GM21390 (cell line): ENCODE measurements around the gene HCN4.

Experiments
- ATAC-seq: cut with Tn5 transposase; IDR thresholded peaks from one replicate; pipeline ENCODE4 v1.9.1; 2021; ENCODE audit not compliant: unreplicated experiment

The HCN4 gene

DNA sequence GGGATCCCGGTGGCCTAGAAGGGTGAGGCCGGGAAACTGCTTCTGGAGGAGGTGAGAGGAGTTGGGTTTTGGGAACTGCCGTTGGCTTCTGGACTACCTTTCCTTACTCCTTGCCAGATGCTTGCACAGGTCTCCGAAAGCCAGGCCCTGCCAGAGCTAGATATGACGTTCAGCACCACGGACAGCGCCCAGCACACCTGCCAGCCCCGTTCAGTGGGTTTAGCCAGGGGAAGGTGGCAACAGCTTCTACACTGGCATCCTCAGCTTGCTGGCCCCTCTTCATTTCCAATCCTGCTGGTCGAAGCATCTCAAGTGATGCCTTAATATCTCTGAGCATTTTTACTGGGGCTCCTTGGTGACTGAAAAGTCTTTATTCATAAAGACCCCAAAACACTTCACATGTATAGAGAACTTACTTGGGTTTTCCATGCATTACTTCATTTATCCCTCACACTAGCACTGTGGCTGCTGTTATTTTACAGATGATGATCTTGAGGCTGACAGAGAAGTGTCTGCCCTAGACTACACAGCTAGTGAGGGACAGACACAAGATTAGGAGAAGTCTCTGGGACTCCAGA lies 21.9 kb downstream of the HCN4 start:
- no peak for ATAC-seq

DNA sequence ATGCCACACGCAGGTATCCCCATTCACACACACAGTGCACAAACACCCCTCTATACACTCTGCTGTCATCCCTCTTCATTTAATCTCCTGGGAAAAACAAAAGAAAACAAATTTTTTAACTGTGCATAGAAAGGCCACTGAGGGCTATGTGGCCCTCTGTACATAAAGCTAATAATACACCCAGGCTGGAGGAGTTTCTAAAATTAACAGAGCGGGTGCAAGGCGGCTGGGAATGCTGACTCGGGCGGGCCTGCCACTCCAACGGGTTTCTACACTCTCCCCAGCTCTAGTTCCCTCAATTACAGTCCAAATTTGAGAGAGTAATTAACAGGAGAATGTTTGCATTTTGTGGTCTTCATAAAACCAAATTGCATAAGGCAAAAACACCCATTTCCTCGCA lies 23.1 kb downstream of the HCN4 start:
- no peak for ATAC-seq

DNA sequence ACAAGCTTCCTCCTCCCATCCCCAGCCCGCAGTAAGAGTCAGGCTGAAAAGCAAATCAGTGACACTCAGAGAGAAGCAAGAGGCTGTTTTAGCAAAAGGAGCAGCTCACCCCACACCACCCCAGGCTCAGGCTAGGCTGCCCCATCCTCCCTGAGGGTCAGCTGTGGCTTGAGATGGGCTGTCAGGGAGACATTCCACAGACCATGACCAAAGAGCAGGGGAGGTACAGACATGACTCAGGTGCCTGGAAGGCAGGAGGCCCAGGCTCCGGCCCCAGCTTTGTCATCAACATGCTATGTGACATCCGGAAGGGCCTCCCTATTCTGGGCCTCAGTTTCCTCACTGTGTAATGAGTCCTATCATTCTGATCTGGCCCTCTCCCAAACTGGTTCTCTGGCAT lies 24.7 kb downstream of the HCN4 start:
- ATAC-seq: no peak

DNA sequence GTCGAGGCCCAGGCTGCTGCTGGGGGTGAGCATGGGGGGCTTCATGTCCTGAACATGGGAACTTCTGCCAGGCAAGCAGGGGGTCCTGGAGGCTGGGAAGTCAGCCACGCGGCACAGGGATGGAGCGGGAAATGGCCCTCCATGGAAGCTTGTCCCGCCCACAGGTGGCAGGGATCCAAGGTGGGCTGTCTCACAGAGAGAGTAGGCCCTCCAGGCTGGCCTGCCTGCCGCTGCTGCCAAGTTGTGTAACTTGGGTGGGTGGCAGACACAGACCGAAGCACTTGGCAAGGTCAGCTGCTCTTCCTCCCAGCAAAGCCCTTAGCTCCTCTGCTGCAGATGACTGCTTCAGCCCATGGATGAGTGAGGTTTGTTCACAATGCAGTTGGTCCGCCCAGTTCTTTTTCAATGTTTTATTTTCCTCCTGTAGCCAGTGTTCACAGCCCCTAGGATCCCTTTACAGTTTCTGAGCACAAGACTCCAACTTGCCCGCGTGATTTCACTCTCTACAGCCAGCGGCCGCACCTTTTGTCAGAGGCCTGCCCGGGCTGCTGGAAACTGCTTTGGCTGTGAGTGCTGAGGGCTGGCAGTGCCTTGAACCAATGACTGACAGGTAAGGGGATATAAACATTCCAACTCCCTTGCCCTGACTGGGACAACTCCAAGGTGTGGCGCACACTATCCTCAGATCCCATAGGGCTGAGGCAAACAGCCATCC lies 26.7 kb downstream of the HCN4 start:
- no peak for ATAC-seq

DNA sequence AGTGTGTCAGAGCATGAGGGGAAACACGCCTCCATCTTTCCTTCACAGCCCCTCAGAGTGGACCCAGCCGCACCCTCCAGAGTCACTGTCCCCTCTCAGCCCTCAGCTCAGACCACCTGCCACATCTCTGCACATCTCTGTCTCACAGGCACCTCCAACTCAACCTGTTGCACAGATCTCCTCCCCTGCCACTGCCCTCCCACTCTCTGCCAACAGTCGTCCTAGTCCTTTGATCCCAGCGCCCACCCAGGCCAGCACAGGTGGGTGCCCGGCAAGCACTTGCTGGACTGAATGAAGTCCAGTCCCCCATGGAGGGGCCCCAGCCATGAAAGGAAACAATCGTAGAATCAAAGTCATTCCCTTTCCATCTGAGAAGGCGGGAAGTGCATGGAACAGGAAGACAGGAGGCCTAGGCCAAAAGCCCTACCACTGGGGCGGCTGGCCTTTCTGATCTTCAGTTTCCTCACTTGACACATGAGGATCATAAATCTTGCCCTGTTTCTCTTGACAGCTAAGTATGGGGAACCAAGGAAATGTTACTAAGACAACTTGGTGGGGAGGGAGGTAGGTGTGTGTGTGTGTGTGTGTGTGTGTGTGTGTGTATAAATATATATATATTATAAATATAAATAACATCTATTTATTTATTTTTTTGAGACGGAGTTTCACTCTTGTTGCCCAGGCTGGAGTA lies 28.1 kb downstream of the HCN4 start:
- ATAC-seq: no peak

DNA sequence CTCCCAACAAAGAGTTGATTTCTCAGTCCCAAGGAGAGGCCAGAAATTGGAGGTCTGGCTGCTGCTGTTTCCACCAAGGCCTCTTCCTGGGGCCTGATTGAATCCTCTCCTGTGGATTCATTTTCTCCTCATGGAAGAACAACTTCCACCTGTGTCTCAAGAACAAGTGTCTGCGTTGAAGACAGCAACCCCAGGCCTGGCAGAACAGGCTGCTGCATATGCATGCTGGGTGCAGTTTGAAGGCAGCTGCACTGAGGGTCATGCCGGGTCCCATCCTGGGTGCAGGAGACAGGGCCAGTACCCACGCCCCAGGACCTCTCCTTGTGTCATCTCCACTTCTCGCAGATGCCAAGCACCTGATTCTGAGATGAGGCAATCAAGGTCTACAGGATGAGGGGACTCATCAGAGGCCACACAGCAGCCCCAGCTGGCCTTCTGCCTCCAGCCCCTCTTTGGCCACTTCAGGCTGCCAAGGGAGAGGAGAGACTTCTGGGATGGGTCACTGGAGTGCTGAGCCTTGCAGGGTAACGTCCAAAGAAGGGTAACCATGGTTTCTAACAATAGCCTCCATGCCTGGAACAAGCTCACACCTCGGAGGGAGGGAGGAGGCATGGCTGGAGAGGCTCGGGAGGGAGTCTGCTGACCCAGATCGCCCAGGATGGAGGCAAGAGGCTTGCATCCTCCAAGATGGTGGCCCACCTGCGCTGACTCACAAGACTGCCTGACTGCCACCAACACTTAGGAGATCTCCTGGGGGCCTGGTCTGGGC lies 30.0 kb downstream of the HCN4 start:
- no peak for ATAC-seq

DNA sequence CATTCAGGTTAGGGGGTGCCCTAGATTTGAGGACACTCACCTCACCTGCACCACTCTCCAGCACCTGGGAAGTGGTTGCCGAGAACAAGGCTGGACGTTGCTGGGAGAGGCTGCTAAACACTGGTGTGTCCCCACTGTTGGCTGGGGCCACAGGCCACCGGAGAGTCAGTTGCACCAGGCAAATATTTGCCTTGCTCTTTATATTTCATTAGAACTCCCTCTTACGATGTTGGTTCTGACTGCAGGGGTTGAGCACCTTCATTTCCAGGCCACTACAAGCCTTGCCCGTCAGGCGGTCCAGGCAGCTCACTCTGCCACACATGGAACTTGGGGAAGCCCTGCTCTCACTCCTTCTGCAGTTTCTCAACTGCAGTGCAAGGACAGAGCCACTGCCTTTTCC lies 30.7 kb downstream of the HCN4 start:
- no peak for ATAC-seq

DNA sequence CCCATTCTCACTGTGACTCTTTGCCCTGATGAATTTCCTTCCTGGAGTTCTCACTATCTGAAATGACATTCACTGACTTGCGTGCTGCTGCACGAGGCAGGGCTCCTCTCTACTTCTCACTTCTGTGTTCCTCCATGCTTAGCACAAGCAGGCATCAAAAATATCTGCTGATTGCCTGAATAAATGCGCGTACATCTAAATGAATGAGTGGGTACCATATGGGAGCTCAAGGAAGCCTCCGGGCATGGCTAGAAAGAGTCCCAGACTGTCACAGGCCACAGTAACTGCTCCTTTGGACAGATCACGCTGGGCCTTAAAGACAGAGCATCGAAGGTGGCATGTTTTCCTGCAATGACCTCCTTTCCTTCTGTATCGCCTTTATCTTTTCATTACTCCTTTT lies 31.6 kb downstream of the HCN4 start:
- no peak for ATAC-seq

DNA sequence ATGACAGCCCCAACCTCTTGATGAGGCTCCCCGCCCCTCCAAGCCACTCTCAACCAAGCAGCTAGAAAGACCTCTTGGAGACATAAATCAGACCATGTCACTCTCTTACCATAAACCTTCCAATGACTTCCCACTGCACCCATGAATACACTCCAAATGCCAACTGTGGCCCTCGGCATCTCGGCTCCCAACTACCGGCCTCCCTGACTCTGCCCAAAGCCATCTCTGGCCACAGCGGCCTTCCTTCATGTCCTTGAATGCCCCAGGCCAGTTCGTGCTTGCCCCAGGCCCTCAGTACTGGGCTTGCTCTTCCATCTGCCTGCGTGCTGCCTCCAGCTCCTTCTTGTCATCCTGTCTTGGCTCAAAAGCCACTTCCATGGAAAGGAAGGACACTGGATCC lies 32.0 kb downstream of the HCN4 start:
- no peak for ATAC-seq

DNA sequence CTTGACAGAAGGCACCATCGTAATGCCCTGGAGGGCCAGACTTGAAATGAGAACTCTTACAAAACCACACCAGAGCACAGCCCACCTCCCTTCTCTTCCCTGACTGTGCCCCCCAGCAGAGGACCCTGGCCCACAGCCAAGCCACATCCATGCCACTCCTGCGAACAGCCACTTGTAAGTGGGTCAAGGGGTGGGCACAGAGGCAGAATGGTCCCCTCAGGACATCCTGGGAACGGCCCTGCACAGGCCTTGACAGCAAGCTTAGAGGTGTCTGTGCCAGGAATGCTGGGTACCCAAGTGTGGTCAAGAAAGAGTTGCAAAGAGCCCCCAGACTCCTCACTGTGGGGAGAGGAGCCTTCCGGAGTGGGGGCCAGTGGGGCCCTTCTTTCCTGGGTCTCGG lies 33.3 kb downstream of the HCN4 start:
- ATAC-seq: no peak

DNA sequence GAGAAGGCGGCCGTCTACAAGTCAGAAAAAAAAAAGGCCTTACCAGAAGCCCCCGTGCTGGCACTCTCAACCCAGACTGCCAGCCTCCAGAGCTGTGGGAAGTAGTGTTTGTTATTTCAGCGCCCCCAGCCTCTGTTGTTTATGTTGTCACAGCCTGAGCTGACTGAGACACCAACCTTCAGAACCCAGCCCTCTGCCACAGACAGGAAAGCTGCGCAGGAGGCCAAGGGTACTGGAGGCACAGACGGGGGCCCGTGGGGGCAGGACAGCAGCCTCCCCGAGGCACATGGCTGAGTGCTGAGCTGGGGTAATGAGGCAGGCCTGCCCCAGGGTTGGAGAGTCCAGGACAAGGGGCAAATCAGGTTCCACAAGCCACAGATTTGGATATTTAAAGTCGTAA lies 33.7 kb downstream of the HCN4 start:
- ATAC-seq: no peak

DNA sequence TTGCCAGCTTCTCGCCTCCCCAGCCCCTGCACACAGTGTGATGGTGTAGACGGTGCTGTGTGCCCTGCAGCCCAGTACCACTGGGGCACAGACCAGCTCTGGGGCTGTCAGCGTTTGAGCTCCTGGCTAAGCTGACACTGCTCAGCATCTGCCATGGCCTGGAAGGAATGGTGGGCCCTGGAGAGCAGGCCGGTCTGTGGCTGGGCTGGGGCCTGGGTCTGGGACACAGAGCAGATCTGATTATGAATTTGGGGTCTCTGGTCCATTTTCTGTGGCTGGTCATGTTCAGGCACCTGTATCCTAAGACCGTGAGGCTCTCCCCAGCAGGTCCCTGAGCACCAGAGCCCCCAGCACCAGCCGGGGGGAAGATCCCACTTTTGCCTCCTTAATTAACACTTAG lies 34.7 kb downstream of the HCN4 start:
- no peak for ATAC-seq

DNA sequence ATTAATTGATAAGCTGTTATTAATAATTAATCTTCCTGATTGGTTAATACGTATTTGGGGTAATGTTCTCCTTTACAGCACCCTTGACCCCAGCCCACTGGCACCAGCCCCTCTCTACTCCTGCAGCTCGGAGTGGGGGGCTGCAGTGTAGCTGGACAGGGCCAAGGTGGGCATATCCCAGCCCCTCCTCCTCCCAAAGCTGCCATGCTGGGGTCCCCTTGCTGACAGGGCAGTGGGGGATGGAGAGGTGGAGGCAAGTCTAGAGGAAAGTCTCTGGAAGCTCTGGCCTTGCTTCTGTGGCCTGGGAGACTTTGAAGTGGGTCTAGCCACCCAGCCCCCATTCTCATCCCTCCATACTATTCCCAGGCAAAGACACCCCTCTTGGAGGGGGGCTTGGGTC lies 35.8 kb downstream of the HCN4 start:
- no peak for ATAC-seq

DNA sequence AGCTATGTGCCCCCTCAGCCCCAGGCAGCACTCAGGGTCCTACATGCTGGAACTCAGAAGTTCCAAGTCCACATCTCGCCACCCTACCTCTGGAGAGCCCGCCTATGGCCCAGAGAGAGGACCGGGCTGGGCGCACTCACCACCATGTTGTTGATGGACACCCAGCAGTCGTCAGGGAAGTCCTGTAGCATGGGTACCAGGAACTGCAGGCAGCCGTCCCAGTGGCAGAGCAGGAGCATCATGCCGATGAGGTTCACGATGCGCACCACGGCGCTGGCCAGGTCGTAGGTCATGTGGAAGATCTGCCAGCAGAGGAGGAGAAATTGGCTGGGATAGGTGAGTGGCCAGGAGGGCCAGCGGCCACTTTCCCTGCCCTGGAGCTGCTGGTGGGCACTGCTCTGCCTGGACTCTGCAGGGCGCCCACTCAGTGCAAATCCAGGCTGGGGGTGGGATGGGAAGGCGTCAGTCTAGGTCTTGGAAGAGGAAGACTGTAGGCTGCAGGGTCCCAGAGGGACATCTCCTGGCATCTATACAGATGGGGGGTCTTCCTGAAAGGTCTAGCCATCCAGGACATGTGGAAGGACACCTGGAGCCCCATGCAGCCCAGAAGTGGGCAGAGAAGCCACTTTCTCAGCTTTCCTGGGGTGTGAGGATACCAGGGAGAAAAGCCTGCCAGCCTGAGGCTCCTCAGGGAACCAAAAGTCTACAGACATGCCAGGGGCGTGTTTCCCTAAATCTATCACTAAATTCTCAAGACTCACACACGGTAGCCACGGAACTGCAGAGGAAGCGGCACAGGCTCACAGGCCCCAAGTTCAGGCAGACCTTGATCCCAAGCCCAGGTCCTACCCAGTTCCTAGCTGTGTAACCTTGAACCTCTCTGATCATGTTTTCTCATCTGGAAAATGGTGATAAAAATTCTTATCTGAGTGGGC lies 36.5 kb downstream of the HCN4 start:
- no peak for ATAC-seq

DNA sequence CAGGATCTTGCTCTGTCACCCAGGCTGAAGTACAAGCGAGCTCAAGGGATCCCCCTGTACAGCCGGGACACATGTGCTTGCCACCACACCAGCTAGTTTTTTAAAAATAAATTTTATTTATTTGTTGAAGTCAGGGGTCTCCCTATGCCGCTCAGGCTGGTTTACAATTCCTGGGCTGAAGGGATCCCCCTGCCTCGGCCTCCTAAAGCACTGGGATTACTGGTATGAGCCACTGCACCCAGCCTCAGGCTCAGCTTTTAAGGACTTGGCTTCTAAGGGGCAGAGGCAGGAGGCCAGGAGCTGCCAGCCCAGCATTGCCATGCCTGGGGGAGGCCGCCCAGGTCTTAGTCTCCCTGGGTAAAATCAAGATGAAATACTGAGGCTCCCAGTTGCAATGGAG lies 37.3 kb downstream of the HCN4 start:
- ATAC-seq: no peak

DNA sequence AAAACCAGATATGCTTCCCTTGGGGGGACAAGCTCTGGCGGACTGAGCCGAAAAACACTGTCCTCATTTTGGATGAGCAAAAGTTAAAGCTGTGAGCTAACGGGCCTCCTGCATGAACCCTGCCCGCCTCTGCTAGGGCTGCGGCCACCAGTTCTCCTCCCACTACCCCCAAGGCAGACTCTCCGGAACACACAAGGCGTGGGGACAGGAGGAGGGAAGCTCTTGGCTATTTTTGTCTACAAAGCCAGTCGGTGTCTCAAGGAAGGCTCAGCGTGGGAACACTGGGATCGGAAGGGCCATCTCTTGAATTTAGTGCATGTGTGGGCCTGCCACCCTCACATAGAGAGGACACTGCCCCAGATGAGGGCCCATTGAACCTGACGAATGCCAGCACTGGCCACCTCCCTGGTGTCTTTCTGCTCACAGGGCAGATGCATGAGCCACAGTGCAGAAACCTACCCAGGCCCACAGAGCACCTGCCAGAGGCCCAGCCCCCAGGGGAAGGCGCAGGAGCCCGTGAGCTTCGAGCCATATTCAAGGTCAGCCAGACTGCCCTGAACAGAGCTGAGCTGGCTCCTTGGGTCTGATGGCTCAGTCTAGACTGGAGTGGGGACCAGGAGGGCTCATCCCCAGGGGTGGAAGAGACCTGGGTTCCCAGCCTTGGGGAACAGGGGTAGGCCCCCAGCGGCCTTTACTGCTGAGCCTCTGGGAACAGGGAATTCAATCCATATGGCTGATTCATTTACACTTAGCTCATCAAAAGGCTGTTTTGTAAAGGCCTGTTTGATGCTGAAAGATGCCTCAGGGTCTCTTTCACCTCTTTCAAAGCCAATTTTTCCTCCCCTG lies 38.3 kb downstream of the HCN4 start:
- no peak for ATAC-seq

DNA sequence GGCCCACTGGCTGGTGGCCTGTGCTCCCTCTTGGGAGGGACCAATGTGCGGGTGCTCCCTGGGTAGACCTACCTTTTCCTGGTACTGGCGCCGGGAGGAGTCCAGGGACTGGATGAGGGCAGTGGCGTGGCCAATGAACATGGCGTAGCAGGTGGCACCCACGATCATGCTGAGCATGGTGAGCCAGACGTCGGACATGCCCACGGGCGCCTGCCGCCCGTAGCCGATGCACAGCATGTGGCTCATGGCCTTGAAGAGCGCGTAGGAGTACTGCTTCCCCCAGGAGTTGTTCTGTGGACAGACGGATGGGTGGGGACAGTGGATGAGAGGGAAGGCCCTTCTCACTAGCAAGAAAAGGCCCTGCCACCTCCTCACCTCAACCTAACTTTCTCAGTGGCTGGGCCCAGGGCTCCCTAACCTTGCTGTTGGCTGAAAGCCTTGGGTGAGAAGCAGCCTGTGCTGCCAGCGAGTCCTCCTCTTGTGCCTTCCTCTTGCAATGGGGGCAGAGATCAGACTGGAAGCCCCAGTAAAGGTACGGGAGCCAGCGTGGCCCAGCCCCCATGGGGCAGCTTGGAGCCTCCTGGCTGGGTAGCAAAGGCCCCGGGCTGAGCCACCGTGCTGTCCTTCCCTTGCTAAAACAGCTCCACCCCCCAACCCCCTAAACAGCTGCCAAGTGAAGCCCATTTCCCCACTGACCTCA lies 39.1 kb downstream of the HCN4 start:
- ATAC-seq: no peak

DNA sequence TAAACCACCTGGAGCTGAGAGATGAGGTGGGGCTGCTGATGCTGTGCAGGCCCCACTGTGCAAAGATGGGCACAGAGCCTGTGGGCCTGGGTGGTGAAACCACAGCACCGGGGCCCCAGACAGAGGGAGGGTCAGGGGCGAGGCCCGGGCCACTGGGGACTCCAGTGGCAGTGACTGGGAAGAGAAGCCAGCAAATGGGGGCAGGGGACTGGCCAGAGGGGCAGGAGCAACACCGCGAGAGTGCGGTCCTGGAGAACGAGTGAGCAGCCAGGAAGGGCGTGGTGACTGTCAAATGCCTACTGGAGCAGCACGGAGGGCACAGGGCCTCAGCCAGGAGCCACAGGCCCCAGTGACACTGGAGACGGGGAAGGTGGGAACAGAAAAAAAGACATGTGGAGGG lies 39.8 kb downstream of the HCN4 start:
- ATAC-seq: no peak

DNA sequence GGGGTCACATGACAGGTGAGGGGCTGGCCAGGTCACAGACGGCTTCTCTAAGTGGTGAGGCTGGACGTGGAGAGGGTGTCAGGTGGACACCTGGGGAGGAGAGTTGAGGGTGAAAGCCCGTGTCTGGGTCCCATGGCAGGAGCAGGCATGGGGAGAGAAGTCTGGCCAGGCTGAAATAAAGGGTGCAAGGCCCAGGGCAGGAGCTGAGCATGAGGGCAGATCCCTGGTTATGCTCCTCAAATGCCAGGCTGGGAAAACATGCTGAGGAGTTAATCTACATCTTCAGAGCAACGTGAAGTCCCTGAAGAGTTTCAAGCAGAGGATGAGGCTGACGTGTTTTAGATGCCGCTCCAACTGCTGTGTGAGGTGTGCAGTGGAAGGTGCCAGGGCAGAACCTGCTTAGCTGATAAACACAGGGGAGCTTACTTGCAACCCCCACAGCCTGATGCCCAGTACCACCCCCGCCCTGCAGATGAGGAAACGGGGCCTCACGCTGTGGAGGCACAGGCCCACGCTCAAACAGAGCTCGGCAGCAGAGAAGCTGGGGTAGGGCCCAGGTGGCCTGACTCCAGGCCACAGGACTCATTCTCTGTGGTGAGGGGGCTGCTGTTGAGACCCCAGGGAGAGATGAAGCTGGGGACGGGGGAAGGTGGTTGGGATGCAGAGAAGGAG lies 40.5 kb downstream of the HCN4 start:
- ATAC-seq: no peak
